HEK293 (cell line): Measurements from ENCODE around the gene HTR2C.

Experiments
- CTCF ChIP-seq: fragments of 450-650 bp; formaldehyde crosslinking; IDR thresholded peaks from 2 replicates; pipeline ENCODE4 v1.5.1; 2016; ENCODE audit warnings: missing biosample characterization, missing genetic modification characterization
- KLF16 ChIP-seq: fragments of 450-650 bp; formaldehyde crosslinking; IDR thresholded peaks from 2 replicates; pipeline ENCODE4 v1.5.1; 2017; ENCODE audit warnings: missing biosample characterization, missing genetic modification characterization
- PATZ1 ChIP-seq: fragments of 450-650 bp; formaldehyde crosslinking; IDR thresholded peaks from 2 replicates; pipeline ENCODE4 v1.5.1; 2016; ENCODE audit warnings: missing biosample characterization, missing genetic modification characterization
- ZNF148 ChIP-seq: fragments of 450-650 bp; formaldehyde crosslinking; IDR thresholded peaks from 2 replicates; pipeline ENCODE4 v1.5.0; 2017; ENCODE audit warnings: missing biosample characterization, missing genetic modification characterization, borderline replicate concordance
- ZNF404 ChIP-seq: fragments of 450-650 bp; formaldehyde crosslinking; IDR thresholded peaks from 2 replicates; pipeline ENCODE4 v1.5.1; 2017; ENCODE audit warnings: missing biosample characterization, missing genetic modification characterization

GRCh38 chrX:114584983-114585842 lies 1.3 kb downstream of the HTR2C start:
- TF ChIP-seq PATZ1 (no peak), ZNF148 (tag by site-specific recombination) (no peak), ZNF404 (tag by site-specific recombination) (no peak), CTCF (tag by site-specific recombination) (no peak), KLF16 (tag by site-specific recombination) (no peak)
